Mesenchymal stem cell (in vitro differentiated cells and primary cell): Measurements from ENCODE around the gene NUCB2.

Source experiments
- DNase-seq: peaks from one replicate; pipeline ENCODE4 v3.0.0-alpha.2; 2013
- H2AFZ ChIP-seq: one replicate; pipeline ENCODE4 v1.6.1; 2013; ENCODE audit warnings: low read depth, mild to moderate bottlenecking, control low read depth, inconsistent platforms, low read length, moderate library complexity
- H2AK5ac ChIP-seq: 2 replicates; pipeline ENCODE4 v1.6.1; 2013; ENCODE audit warnings: low read length, moderate library complexity, mild to moderate bottlenecking, inconsistent platforms; ENCODE audit not compliant: severe bottlenecking
- H2BK120ac ChIP-seq: one replicate; pipeline ENCODE4 v1.6.1; 2013; ENCODE audit warnings: low read depth, mild to moderate bottlenecking, inconsistent platforms, low read length, moderate library complexity
- H2BK12ac ChIP-seq, 2 experiments: one replicate each; pipeline ENCODE4 v1.6.1; 2013; ENCODE audit warnings: inconsistent platforms in 2 of 2, low read length in 2 of 2, mild to moderate bottlenecking in 2 of 2, moderate library complexity in 2 of 2, control low read depth in 1 of 2
- H2BK15ac ChIP-seq: one replicate; pipeline ENCODE4 v1.6.1; 2013; ENCODE audit warnings: mild to moderate bottlenecking, low read depth, inconsistent platforms; ENCODE audit not compliant: poor library complexity, severe bottlenecking
- H2BK5ac ChIP-seq: 2 replicates; pipeline ENCODE4 v1.6.1; 2013; ENCODE audit warnings: low read depth, mild to moderate bottlenecking, low read length, control low read depth, inconsistent platforms; ENCODE audit not compliant: poor library complexity, severe bottlenecking
- H3K14ac ChIP-seq, 2 experiments: one replicate each; pipeline ENCODE4 v1.6.1; 2013; ENCODE audit warnings: inconsistent platforms in 2 of 2, low read length in 2 of 2, control low read depth in 1 of 2, mild to moderate bottlenecking in 1 of 2, moderate library complexity in 1 of 2
- H3K18ac ChIP-seq, 2 experiments: one replicate each; pipeline ENCODE4 v1.6.1; 2013; ENCODE audit warnings: inconsistent platforms in 2 of 2, low read length in 2 of 2, control low read depth in 1 of 2, low read depth in 1 of 2, mild to moderate bottlenecking in 1 of 2
- H3K23ac ChIP-seq, 2 experiments: one replicate each; pipeline ENCODE4 v1.6.1; 2013; ENCODE audit warnings: inconsistent platforms in 2 of 2, low read length in 2 of 2, mild to moderate bottlenecking in 2 of 2, moderate library complexity in 2 of 2, control low read depth in 1 of 2
- H3K27ac ChIP-seq: 2 replicates; pipeline ENCODE4 v1.5.1; 2013; ENCODE audit warnings: mild to moderate bottlenecking, moderate library complexity, low read length, control low read depth, inconsistent platforms; ENCODE audit not compliant: poor library complexity, severe bottlenecking
- H3K27me3 ChIP-seq, 2 experiments: 2 replicates each; pipeline versions ENCODE4 v1.6.1 to v1.7.0; 2013; ENCODE audit warnings: low read length in 2 of 2, mild to moderate bottlenecking in 2 of 2, moderate library complexity in 2 of 2, control low read depth in 1 of 2, inconsistent platforms in 1 of 2; ENCODE audit not compliant: control insufficient read depth in 1 of 2, insufficient read depth in 1 of 2
- H3K36me3 ChIP-seq, 2 experiments: 2 replicates each; pipeline versions ENCODE4 v1.6.1 to v1.7.0; 2013; ENCODE audit warnings: low read length in 2 of 2, control low read depth in 1 of 2, inconsistent platforms in 1 of 2, low read depth in 1 of 2, mild to moderate bottlenecking in 1 of 2; ENCODE audit not compliant: insufficient read depth in 2 of 2, control insufficient read depth in 1 of 2
- H3K4ac ChIP-seq, 2 experiments: one replicate each; pipeline ENCODE4 v1.6.1; 2013; ENCODE audit warnings: inconsistent platforms in 2 of 2, low read length in 2 of 2, mild to moderate bottlenecking in 2 of 2, moderate library complexity in 2 of 2, control low read depth in 1 of 2, low read depth in 1 of 2
- H3K4me1 ChIP-seq: 2 replicates; pipeline ENCODE4 v1.6.1; 2013; ENCODE audit warnings: low read depth, low read length, control low read depth; ENCODE audit not compliant: control insufficient read depth, insufficient read depth
- H3K4me2 ChIP-seq: 2 replicates; pipeline ENCODE4 v1.6.1; 2013; ENCODE audit warnings: low read length, mild to moderate bottlenecking, inconsistent platforms; ENCODE audit not compliant: poor library complexity, severe bottlenecking
- H3K4me3 ChIP-seq, 2 experiments: 2 replicates each; pipeline versions ENCODE4 v1.5.1 to v1.7.0; 2013; ENCODE audit warnings: low read length in 2 of 2, mild to moderate bottlenecking in 2 of 2, control low read depth in 1 of 2, low read depth in 1 of 2; ENCODE audit not compliant: insufficient read depth in 1 of 2
- H3K79me1 ChIP-seq: replicated peaks from 2 replicates; pipeline ENCODE4 v1.6.1; 2013; ENCODE audit warnings: mild to moderate bottlenecking, control low read depth, low read length, inconsistent platforms; ENCODE audit not compliant: poor library complexity, severe bottlenecking
- H3K9ac ChIP-seq: 2 replicates; pipeline ENCODE4 v1.7.0; 2013; ENCODE audit warnings: mild to moderate bottlenecking, low read length, moderate library complexity
- H3K9me3 ChIP-seq: 2 replicates; pipeline ENCODE4 v1.7.0; 2013; ENCODE audit warnings: mild to moderate bottlenecking, low read length; ENCODE audit not compliant: control insufficient read depth
- H4K8ac ChIP-seq: one replicate; pipeline ENCODE4 v1.6.1; 2013; ENCODE audit warnings: inconsistent platforms, mild to moderate bottlenecking, low read length, moderate library complexity
- H4K91ac ChIP-seq: one replicate; pipeline ENCODE4 v1.6.1; 2013; ENCODE audit warnings: mild to moderate bottlenecking, low read length, inconsistent platforms
- WGBS: methylation state at CpG from one replicate; pipeline ENCODE4 v1.1.7; 2013; ENCODE audit warnings: mixed read lengths; 5-methylcytosine and 5-hydroxymethylcytosine counted together

NUCB2 gene

GRCh38 chr11:17273211-17273610 is 3.3 kb upstream of the NUCB2 start:
- Histone ChIP-seq H3K4me3 (no peak overlapping the region), H3K27me3 (no peaks in the 10 kb centered on the region), H4K8ac (no peak overlapping the region), H2BK5ac (no peak overlapping the region), H3K4me1 (peaks cover 3% of the 10 kb centered on the region), H3K79me1 (peaks cover 5% of the 10 kb centered on the region), H3K9ac (no peak overlapping the region), H3K4ac (no peak overlapping the region), H3K27ac (no peak overlapping the region), H3K9me3 (no peaks in the 10 kb centered on the region), H3K36me3 (no peaks in the 10 kb centered on the region), H2BK15ac (no peak overlapping the region), H3K4me2 (no peak overlapping the region), H3K14ac (no peak overlapping the region), H2BK120ac (no peak overlapping the region), H3K18ac (no peak overlapping the region), H2AFZ (no peak overlapping the region), H2BK12ac (no peak overlapping the region), H3K23ac (no peak overlapping the region), H4K91ac (no peak overlapping the region), H2AK5ac (no peak overlapping the region)
- no peak for DNase-seq
- WGBS = 100% methylated on average over 2 of the region's 6 CpGs

DNA sequence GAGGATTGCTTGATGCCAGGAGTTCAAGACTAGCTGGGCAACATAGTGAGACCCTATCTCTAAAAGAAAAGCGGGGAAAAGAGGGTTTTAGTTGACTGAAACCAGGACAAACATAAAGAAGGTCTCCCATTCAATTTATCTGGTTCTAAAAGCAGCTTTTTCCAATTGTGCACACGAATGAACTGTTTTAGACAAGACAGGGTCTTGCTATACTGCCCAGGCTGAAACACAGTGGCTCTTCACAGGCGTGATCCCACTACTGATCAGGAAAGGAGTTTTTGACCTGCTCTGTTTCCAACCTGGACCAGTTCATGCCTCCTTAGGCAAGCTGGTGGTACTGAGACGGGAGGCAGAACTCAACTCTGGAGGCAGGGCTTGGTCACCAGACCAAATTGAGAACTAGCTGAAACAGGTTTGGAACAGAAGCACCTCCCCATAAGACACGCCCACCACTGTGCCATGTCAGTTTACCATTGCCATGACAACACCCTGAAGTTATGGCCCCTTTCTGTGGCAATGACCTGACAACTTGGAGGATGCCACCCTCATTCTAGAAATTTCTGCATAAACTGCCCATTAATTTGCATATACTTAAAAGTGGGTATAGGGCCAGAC is 2.8 kb upstream of the NUCB2 start:
- 95% methylated on average over 5 of the region's 5 CpGs for WGBS
- Histone ChIP-seq H3K14ac (no peak overlapping the region), H3K18ac (no peak overlapping the region), H3K9ac (no peak overlapping the region), H2AFZ (no peak overlapping the region), H3K23ac (no peak overlapping the region), H2BK12ac (no peak overlapping the region), H3K36me3 (no peaks in the 10 kb centered on the region), H3K27me3 (no peaks in the 10 kb centered on the region), H4K8ac (no peak overlapping the region), H3K4me1 (peaks cover 3% of the 10 kb centered on the region), H3K4me2 (no peak overlapping the region), H3K4me3 (no peak overlapping the region), H3K4ac (no peak overlapping the region), H2BK120ac (no peak overlapping the region), H2BK5ac (no peak overlapping the region), H2BK15ac (no peak overlapping the region), H3K79me1 (peaks cover 5% of the 10 kb centered on the region), H2AK5ac (no peak overlapping the region), H4K91ac (no peak overlapping the region), H3K27ac (no peak overlapping the region), H3K9me3 (no peaks in the 10 kb centered on the region)
- DNase-seq = no peak

DNA sequence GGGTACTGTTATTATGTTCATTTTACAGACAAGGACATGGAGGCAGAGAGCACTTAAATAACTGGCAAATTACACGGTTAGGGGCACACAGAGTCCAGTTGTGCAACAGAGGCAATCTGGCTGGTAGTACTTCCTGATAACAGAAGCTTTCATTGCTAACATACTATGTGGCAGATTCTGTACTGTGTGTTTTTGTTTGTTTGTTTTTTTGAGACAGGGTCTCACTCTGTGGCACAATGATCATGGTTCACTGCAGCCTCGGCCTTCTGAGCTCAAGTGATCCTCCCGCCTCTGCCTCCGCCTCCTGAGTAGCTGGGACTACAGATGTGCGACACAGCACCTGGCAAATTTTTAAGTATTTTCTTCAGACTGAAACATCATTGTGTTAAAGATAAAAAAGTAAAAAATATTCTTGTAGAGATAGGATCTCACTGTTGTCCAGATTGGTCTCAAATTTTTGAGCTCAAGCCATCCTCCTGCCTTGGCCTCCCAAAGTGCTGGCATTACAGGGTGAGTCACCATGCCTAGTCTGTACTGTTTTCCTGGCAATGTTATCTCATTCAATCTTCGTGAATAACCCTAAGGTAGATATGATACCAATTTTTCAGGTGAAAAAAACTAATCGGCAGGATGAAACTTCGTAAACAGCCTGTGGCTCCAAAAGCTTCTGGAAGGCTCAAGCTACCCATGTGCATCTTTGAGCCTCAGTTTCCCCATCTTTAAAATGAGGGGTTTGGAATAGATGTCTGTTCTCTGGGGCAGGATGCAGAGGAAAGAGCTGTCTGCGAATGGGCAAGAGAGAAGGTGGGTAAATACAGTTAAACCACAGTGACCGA is 921 bp upstream of the NUCB2 start:
- Histone ChIP-seq H4K91ac (peak overlapping the region; percentile 57), H3K27ac (peak overlapping the region; percentile 64), H3K9me3 (no peaks in the 10 kb centered on the region), H2BK5ac (no peak overlapping the region), H3K4ac (peak overlapping the region; percentile 84 to 97), H3K23ac (no peak overlapping the region), H2BK12ac (no peak overlapping the region), H3K18ac (peak overlapping the region; percentile 85 to 94), H3K9ac (peak overlapping the region; percentile 94), H4K8ac (peak overlapping the region; percentile 97), H3K4me3 (peak overlapping the region; percentile 62 to 90), H3K79me1 (peaks cover 12% of the 10 kb centered on the region), H3K14ac (peak overlapping the region in 1 of 2 experiments; percentile 4), H2BK15ac (no peak overlapping the region), H2BK120ac (peak overlapping the region; percentile 54), H2AFZ (no peak overlapping the region), H3K4me1 (peaks cover 3% of the 10 kb centered on the region), H3K36me3 (no peaks in the 10 kb centered on the region), H3K27me3 (no peaks in the 10 kb centered on the region), H2AK5ac (peak overlapping the region; percentile 31), H3K4me2 (peak overlapping the region; percentile 87)
- 79% methylated on average over 9 of the region's 10 CpGs for WGBS
- DNase-seq = no peak

GRCh38 chr11:17277024-17277584 is 565 bp downstream of the NUCB2 start:
- H3K79me1 ChIP-seq = peaks cover 16% of the 10 kb centered on the region
- H3K18ac ChIP-seq = peak overlapping the region; percentile 96 to 99
- peak overlapping the region in 1 of 2 experiments; percentile 46 for H3K23ac ChIP-seq
- H2BK12ac ChIP-seq = peak overlapping the region in 1 of 2 experiments; percentile 86
- H4K8ac ChIP-seq = peak overlapping the region; percentile 70
- under 1% methylated on average over 17 of the region's 17 CpGs for WGBS
- H3K14ac ChIP-seq = peak overlapping the region in 1 of 2 experiments; percentile 97
- H3K4ac ChIP-seq = peak overlapping the region; percentile 60 to 85
- H2BK120ac ChIP-seq = peak overlapping the region; percentile 38
- H2BK5ac ChIP-seq = peak overlapping the region; percentile 20
- peak overlapping the region; percentile 59 for H4K91ac ChIP-seq
- peak overlapping the region; percentile 80 for H2BK15ac ChIP-seq
- peak overlapping the region; percentile 99 for H3K4me2 ChIP-seq
- peak; percentile 63 for DNase-seq
- H3K9me3 ChIP-seq = no peaks in the 10 kb centered on the region
- peak overlapping the region; percentile 8 for H3K27ac ChIP-seq
- peaks cover 3% of the 10 kb centered on the region for H3K4me1 ChIP-seq
- H2AFZ ChIP-seq = peak overlapping the region; percentile 95
- peaks cover 0 to 5% of the 10 kb centered on the region in 2 experiments for H3K36me3 ChIP-seq
- H3K27me3 ChIP-seq = no peaks in the 10 kb centered on the region
- peak overlapping the region; percentile 94 for H3K9ac ChIP-seq
- peak overlapping the region; percentile 90 to 99 for H3K4me3 ChIP-seq
- no peak overlapping the region for H2AK5ac ChIP-seq
